Smooth muscle cell (in vitro differentiated cells): ENCODE data around the gene OCIAD2. TPM values are rescaled to one million over a fixed set of nuclear protein-coding genes. Genes with fewer than 3 reads are reported as not detected.

Experiments
- DNase-seq: peaks from one replicate; lab custom pipeline; 2025; ENCODE audit not compliant: unreplicated experiment; lab: John Stamatoyannopoulos, UW
- H2AFZ ChIP-seq: fragments of 200-600 bp; sonication (generic); 2 replicates; pipeline ENCODE4 v1.6.0; 2016; ENCODE audit warnings: antibody characterized with exemption, low read depth, mild to moderate bottlenecking
- H3F3A ChIP-seq: fragments of 200-600 bp; sonication (generic); 2 replicates; pipeline ENCODE4 v1.6.0; 2017; ENCODE audit warnings: antibody characterized with exemption, low read depth
- H3K27ac ChIP-seq: fragments of 200-600 bp; sonication (generic); 2 replicates; pipeline ENCODE4 v1.5.1; 2016; ENCODE audit warnings: low read depth, mild to moderate bottlenecking
- H3K27me3 ChIP-seq: fragments of 200-600 bp; sonication (generic); 2 replicates; pipeline ENCODE4 v1.6.1; 2016; ENCODE audit warnings: low read depth, mild to moderate bottlenecking
- H3K36me3 ChIP-seq: fragments of 200-600 bp; sonication (generic); 2 replicates; pipeline ENCODE4 v1.5.1; 2016; ENCODE audit warnings: low read depth
- H3K4me1 ChIP-seq: fragments of 200-600 bp; sonication (generic); 2 replicates; pipeline ENCODE4 v1.5.1; 2016; ENCODE audit warnings: low read depth
- H3K4me2 ChIP-seq: fragments of 200-600 bp; sonication (generic); 2 replicates; pipeline ENCODE4 v1.6.0; 2016; ENCODE audit warnings: mild to moderate bottlenecking
- H3K4me3 ChIP-seq: fragments of 200-600 bp; sonication (generic); 2 replicates; pipeline ENCODE4 v1.5.1; 2016; ENCODE audit warnings: mild to moderate bottlenecking
- H3K79me2 ChIP-seq: fragments of 200-600 bp; sonication (generic); 2 replicates; pipeline ENCODE4 v1.6.0; 2016; ENCODE audit warnings: low read depth, mild to moderate bottlenecking
- H3K9ac ChIP-seq: fragments of 200-600 bp; sonication (generic); 2 replicates; pipeline ENCODE4 v1.6.0; 2016; ENCODE audit warnings: low read depth
- H3K9me3 ChIP-seq: fragments of 200-600 bp; sonication (generic); replicated peaks from 2 replicates; pipeline ENCODE4 v1.5.1; 2016; ENCODE audit warnings: low read depth
- H4K20me1 ChIP-seq: fragments of 200-600 bp; sonication (generic); 2 replicates; pipeline ENCODE4 v1.6.0; 2016; ENCODE audit warnings: low read depth
- CTCF ChIP-seq: fragments of 200-600 bp; sonication (generic); IDR thresholded peaks from 2 replicates; pipeline ENCODE4 v1.5.1; 2017; ENCODE audit warnings: borderline replicate concordance, mild to moderate bottlenecking, antibody characterized with exemption; ENCODE audit not compliant: insufficient read depth, poor library complexity, severe bottlenecking
- WGBS: methylation state at CpG from one replicate; pipeline ENCODE4 v1.1.7; 2016; ENCODE audit warnings: low lambda C conversion rate; 5-methylcytosine and 5-hydroxymethylcytosine counted together
- polyA plus RNA-seq: library from polyadenylated mRNA; unstranded; fragments of >200 nt; fragmentation: Nextera tagmentation; extraction: Ambion mirVana; gene quantifications from 2 replicates; pipeline ENCODE4 v1.2.1, GENCODE V29; 2016
- total RNA-seq: library from RNA; depleted of rRNA; stranded (reverse); fragments of >200 nt; gene quantifications from 2 replicates; pipeline ENCODE4 v1.2.3, GENCODE V29; 2014

OCIAD2 gene
- total and polyA plus RNA-seq, 2 experiments from 2014 or later: 30.4 to 45.1 TPM

- Histone ChIP-seq H3K4me1 (peaks cover 9% of the 10 kb centered on the region), H3F3A (peaks cover 6% of the 10 kb centered on the region), H3K36me3 (no peaks in the 10 kb centered on the region), H3K9me3 (no peaks in the 10 kb centered on the region), H4K20me1 (no peaks in the 10 kb centered on the region), H3K4me3 (no peak overlapping the region), H3K27me3 (no peaks in the 10 kb centered on the region), H3K9ac (no peak overlapping the region), H3K27ac (no peak overlapping the region), H3K4me2 (peak overlapping the region; percentile 34), H3K79me2 (no peaks in the 10 kb centered on the region), H2AFZ (no peak overlapping the region)
- TF ChIP-seq CTCF: no peak
- WGBS: 81% methylated on average over 3 of the region's 3 CpGs
- no peak for DNase-seq
Measured at GRCh38 chr4:48904541-48905142, 1.9 kb downstream of the OCIAD2 start.

- no peak overlapping the region for H3K4me3 ChIP-seq
- no peak overlapping the region for H3K9ac ChIP-seq
- 93% methylated on average over 4 of the region's 4 CpGs for WGBS
- no peak overlapping the region for H3K27ac ChIP-seq
- H3K36me3 ChIP-seq: no peaks in the 10 kb centered on the region
- no peak overlapping the region for H2AFZ ChIP-seq
- H3K4me1 ChIP-seq: peaks cover 6% of the 10 kb centered on the region
- TF ChIP-seq CTCF: no peak
- no peaks in the 10 kb centered on the region for H3K79me2 ChIP-seq
- H3K4me2 ChIP-seq: no peak overlapping the region
- no peaks in the 10 kb centered on the region for H3K9me3 ChIP-seq
- H3K27me3 ChIP-seq: no peaks in the 10 kb centered on the region
- no peaks in the 10 kb centered on the region for H4K20me1 ChIP-seq
- peaks cover 5% of the 10 kb centered on the region for H3F3A ChIP-seq
- DNase-seq: no peak
Measured at GRCh38 chr4:48904101-48904500, 2.5 kb downstream of the OCIAD2 start.

DNA sequence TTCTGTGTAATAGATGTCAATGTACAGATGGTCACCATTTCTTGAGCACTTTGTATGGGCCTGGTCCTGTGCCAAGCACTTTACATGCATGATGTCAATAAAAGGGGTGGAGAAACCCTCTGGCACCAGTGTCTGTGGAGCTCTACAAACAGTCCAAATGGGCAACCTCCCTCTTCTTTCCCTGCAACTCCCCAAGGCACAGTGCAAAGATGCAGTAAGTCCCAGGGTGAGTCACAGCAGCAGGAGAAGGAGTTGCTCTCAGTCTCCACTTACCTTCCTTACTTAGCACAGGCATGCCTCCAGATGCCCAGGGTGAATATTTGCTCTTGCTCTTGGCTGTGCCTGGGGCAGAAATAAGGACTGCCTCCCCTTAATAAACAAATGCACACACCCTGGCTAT lies 4.3 kb downstream of the OCIAD2 start:
- no peak overlapping the region for H3K4me3 ChIP-seq
- H3K9me3 ChIP-seq: no peaks in the 10 kb centered on the region
- no peak overlapping the region for H3K4me2 ChIP-seq
- H4K20me1 ChIP-seq: no peaks in the 10 kb centered on the region
- H3K36me3 ChIP-seq: no peaks in the 10 kb centered on the region
- H3K27ac ChIP-seq: no peak overlapping the region
- H3K9ac ChIP-seq: no peak overlapping the region
- no peaks in the 10 kb centered on the region for H3K79me2 ChIP-seq
- no peak for TF ChIP-seq CTCF
- peaks cover 6% of the 10 kb centered on the region for H3K4me1 ChIP-seq
- H3F3A ChIP-seq: peaks cover 3% of the 10 kb centered on the region
- H3K27me3 ChIP-seq: no peaks in the 10 kb centered on the region
- DNase-seq: no peak
- no peak overlapping the region for H2AFZ ChIP-seq

GRCh38 chr4:48901196-48901595 lies 5.4 kb downstream of the OCIAD2 start:
- Histone ChIP-seq H3K27ac (no peak overlapping the region), H4K20me1 (no peaks in the 10 kb centered on the region), H3K4me1 (peaks cover 6% of the 10 kb centered on the region), H3F3A (peaks cover 3% of the 10 kb centered on the region), H3K9me3 (no peaks in the 10 kb centered on the region), H2AFZ (no peak overlapping the region), H3K36me3 (no peaks in the 10 kb centered on the region), H3K79me2 (no peaks in the 10 kb centered on the region), H3K9ac (no peak overlapping the region), H3K4me3 (no peak overlapping the region), H3K4me2 (no peak overlapping the region), H3K27me3 (no peaks in the 10 kb centered on the region)
- 96% methylated on average over 4 of the region's 4 CpGs for WGBS
- no peak for DNase-seq
- TF ChIP-seq CTCF: no peak
